GM11168 (cell line): ENCODE measurements around the gene AZU1.
"Not testable (repeated sequence)": the region's sequence is repeated elsewhere in the genome, so short reads cannot be mapped to it uniquely, and the experiment has no call there.

Experiments
- in situ Hi-C: fragments of 300-500 bp; cut with MboI; formaldehyde crosslinking; loops from one replicate; pipeline ENCODE4 v1.12.0; 2022; ENCODE audit warnings: low sequenced_read_pairs; ENCODE audit not compliant: unreplicated experiment

Gene AZU1

DNA sequence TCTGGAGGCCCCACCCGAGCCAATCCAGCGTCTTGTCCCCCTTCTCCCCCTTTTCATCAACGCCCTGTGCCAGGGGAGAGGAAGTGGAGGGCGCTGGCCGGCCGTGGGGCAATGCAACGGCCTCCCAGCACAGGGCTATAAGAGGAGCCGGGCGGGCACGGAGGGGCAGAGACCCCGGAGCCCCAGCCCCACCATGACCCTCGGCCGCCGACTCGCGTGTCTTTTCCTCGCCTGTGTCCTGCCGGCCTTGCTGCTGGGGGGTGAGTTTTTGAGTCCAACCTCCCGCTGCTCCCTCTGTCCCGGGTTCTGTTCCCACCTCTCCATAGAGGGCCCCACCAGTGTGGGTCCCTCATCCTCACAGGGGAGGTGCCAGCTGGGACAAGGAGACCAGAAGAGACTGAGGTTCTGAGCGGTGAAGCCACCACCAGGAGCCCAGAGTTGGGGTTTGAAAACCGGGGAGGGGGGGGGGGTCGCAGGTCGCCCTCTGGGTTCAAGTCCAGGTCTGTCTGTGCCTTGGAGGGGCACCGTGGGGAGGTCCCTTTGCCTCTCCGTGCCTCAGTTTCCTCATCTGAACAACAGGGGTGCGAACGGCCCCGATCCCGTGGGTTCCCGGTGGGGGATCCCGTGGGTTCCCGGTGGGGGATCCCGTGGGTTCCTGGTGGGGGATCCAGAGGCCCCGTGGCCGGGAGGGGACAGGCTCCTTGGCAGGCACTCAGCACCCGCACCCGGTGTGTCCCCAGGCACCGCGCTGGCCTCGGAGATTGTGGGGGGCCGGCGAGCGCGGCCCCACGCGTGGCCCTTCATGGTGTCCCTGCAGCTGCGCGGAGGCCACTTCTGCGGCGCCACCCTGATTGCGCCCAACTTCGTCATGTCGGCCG lies 24.7 kb downstream of the AZU1 start, which contains the start of gene ELANE:
ELANE (plus strand) TSS at position 168 of the 878 bp plus-strand sequence; CDS start at position 194, 26 bp downstream.
- in situ Hi-C loops: no loop called here

- in situ Hi-C loops: no loop called here
These were observed 25.5 kb downstream of the AZU1 start for GRCh38 chr19:853014-853585.

DNA sequence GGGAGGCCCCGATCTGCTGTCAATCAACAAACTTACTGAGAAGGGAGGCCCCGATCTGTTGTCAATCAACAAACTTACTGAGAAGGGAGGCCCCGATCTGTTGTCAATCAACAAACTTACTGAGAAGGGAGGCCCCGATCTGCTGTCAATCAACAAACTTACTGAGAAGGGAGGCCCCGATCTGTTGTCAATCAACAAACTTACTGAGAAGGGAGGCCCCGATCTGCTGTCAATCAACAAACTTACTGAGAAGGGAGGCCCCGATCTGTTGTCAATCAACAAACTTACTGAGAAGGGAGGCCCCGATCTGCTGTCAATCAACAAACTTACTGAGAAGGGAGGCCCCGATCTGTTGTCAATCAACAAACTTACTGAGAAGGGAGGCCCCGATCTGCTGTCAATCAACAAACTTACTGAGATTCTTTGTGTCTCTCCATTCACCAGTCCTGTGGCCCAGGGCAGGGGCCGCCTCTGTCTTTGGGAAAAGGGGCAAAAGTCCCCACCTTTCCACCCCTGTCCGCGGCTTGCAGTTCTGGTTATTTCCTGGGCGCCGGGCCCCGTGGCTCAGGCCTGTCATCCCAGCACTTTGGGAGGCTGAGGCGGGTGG lies 26.1 kb downstream of the AZU1 start:
- in situ Hi-C loops: not testable (repeated sequence)

GRCh38 chr19:854549-854948 lies 26.9 kb downstream of the AZU1 start:
- in situ Hi-C loops: no loop called here

GRCh38 chr19:855142-855541 lies 27.5 kb downstream of the AZU1 start:
- in situ Hi-C loops: loop anchor here (5.0 kb wide), 1 partner anchor 67 kb away; no protein-coding TSS in a partner anchor

DNA sequence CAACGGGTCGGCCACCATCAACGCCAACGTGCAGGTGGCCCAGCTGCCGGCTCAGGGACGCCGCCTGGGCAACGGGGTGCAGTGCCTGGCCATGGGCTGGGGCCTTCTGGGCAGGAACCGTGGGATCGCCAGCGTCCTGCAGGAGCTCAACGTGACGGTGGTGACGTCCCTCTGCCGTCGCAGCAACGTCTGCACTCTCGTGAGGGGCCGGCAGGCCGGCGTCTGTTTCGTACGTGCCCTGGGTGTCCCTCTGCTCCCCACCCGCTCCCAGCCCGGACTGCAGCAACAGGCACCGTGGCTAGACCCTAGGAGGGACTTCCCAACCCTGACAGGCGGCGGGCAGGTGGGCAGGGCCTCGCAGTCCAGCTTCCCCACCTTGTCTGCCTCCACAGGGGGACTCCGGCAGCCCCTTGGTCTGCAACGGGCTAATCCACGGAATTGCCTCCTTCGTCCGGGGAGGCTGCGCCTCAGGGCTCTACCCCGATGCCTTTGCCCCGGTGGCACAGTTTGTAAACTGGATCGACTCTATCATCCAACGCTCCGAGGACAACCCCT lies 28.0 kb downstream of the AZU1 start:
- in situ Hi-C loops: loop anchor here (5.0 kb wide), 1 partner anchor 67 kb away; no protein-coding TSS in a partner anchor

GRCh38 chr19:858284-858683 lies 30.6 kb downstream of the AZU1 start:
- in situ Hi-C loops: loop anchor here (5.0 kb wide), 1 partner anchor 64 kb away; no protein-coding TSS in a partner anchor

DNA sequence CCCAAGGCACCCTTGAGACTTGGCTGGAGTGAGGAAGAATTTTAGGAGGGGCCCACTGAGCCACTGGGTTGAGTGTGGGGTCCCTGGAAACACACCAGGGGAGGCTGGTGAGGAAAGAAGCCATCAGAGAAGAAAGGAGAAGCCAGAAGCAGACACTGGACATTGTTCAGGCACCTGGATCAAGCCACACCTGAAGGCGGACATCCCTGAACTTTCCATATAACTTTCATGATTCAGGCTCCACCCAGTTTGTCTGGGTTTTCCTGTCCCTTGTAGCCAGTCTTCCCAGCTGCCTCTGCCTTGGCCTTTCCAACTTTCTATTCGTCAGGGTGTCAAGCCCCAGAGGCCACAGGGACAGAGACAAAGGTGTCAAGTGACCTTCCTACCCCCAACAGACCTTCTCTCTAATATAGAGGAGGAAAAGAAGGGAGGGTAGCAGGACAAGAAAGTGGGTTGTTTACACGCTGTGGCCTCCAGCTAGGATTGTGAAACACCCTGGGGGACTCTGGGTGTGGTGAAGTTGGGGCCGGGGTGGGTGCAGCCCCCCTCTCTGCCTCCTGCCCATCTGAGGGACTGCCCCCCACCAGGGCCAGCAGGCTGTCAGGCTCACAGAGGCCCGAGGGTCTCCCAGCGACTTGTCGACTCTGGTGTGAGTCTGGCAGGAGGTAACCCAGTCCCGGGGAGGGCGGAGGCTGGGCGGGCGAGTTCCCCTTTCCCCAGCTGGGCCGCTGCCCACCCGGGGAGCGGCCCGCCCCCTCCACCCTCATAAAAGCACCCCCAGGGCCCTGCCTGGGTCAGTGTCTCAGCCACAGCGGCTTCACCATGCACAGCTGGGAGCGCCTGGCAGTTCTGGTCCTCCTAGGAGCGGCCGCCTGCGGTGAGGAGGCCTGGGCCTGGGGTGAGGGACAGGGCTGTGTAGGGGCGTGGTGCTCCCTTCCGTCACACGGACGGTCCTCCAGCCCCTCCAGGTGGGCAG lies 31.5 kb downstream of the AZU1 start, which contains the start of gene CFD:
CFD (plus strand) TSS at position 797 of the 976 bp plus-strand sequence; CDS start at position 823, 26 bp downstream.
- in situ Hi-C loops: loop anchor here (5.0 kb wide), 1 partner anchor 63 kb away; no protein-coding TSS in a partner anchor

- in situ Hi-C loops: loop anchor here (5.0 to 10.0 kb wide), 2 partner anchors 41 to 124 kb away; partner anchors contain the start of gene WDR18
These were observed 33.6 kb downstream of the AZU1 start for GRCh38 chr19:861141-861755.

- in situ Hi-C loops: loop anchor here (5.0 to 10.0 kb wide), 2 partner anchors 40 to 123 kb away; partner anchors contain the start of gene WDR18
These were observed 34.3 kb downstream of the AZU1 start for GRCh38 chr19:861756-862580.

- in situ Hi-C loops: loop anchor here (5.0 to 10.0 kb wide), 2 partner anchors 40 to 122 kb away; partner anchors contain the start of gene WDR18
These were observed 35.1 kb downstream of the AZU1 start for GRCh38 chr19:862581-863314.

- in situ Hi-C loops: loop anchor here (5.0 to 10.0 kb wide), 2 partner anchors 39 to 122 kb away; partner anchors contain the start of gene WDR18
These were observed 35.6 kb downstream of the AZU1 start for GRCh38 chr19:863315-863620.

- in situ Hi-C loops: loop anchor here (10.0 kb wide), 1 partner anchor 118 kb away; the partner anchor contains the start of gene WDR18
These were observed 39.2 kb downstream of the AZU1 start for GRCh38 chr19:866769-867300.

- in situ Hi-C loops: loop anchor here (10.0 kb wide), 1 partner anchor 117 kb away; the partner anchor contains the start of gene WDR18
These were observed 39.7 kb downstream of the AZU1 start for GRCh38 chr19:867301-867793.

- in situ Hi-C loops: loop anchor here (10.0 kb wide), 1 partner anchor 117 kb away; the partner anchor contains the start of gene WDR18
These were observed 40.3 kb downstream of the AZU1 start for GRCh38 chr19:867855-868457.
